A172 (cell line): Measurements from ENCODE around the gene DPYSL5. TPM values are rescaled to one million over a fixed set of nuclear protein-coding genes. Genes with fewer than 3 reads are reported as not detected.

ENCODE experiments used
- DNase-seq: peaks from one replicate; pipeline ENCODE4 v3.0.0-alpha.2; 2015; ENCODE audit warnings: low spot score
- total RNA-seq: library from RNA; depleted of rRNA; stranded (reverse); fragments of >200 nt; shearing (Covaris generic); gene quantifications from 2 replicates; pipeline ENCODE4 v1.2.3, GENCODE V29; 2014

The DPYSL5 gene
- total RNA-seq, 1 experiment from 2014 or later = 8.4 TPM

GRCh38 chr2:26968001-26968400, 120.1 kb downstream of the DPYSL5 start:
- DNase-seq = peak; percentile 77

GRCh38 chr2:26969077-26969844, 121.3 kb downstream of the DPYSL5 start:
- no peak for DNase-seq

GRCh38 chr2:26970244-26970927, 122.5 kb downstream of the DPYSL5 start, which contains the start of gene MAPRE3:
MAPRE3 (plus strand) TSS chr2:26970637; CDS start chr2:27022219, 51,582 bp downstream.
- DNase-seq = peak; percentile 72

- no peak for DNase-seq
These were observed 123.1 kb downstream of the DPYSL5 start for GRCh38 chr2:26970928-26971627.

- DNase-seq = no peak
These were observed 124.2 kb downstream of the DPYSL5 start for GRCh38 chr2:26971911-26972786.

- no peak for DNase-seq
These were observed 126.4 kb downstream of the DPYSL5 start for GRCh38 chr2:26974352-26974751.

- no peak for DNase-seq
These were observed 127.2 kb downstream of the DPYSL5 start for GRCh38 chr2:26975102-26975501.

GRCh38 chr2:26975656-26976055, 127.7 kb downstream of the DPYSL5 start:
- no peak for DNase-seq

- DNase-seq = no peak
These were observed 128.3 kb downstream of the DPYSL5 start for GRCh38 chr2:26976237-26976636.

GRCh38 chr2:26977012-26977411, 129.1 kb downstream of the DPYSL5 start:
- no peak for DNase-seq

- DNase-seq = no peak
These were observed 130.2 kb downstream of the DPYSL5 start for GRCh38 chr2:26978061-26978596.

- DNase-seq = no peak
These were observed 131.8 kb downstream of the DPYSL5 start for GRCh38 chr2:26979741-26980140.

GRCh38 chr2:26980971-26981370, 133.0 kb downstream of the DPYSL5 start:
- DNase-seq = no peak

GRCh38 chr2:26982102-26982742, 134.3 kb downstream of the DPYSL5 start:
- DNase-seq = peak; percentile 43

- no peak for DNase-seq
These were observed 135.8 kb downstream of the DPYSL5 start for GRCh38 chr2:26983746-26984145.

- no peak for DNase-seq
These were observed 137.9 kb downstream of the DPYSL5 start for GRCh38 chr2:26985807-26986206.

GRCh38 chr2:26986576-26986975, 138.6 kb downstream of the DPYSL5 start:
- DNase-seq = peak; percentile 51

GRCh38 chr2:26988058-26988860, 140.3 kb downstream of the DPYSL5 start:
- peak; percentile 68 for DNase-seq

GRCh38 chr2:26989156-26989555, 141.2 kb downstream of the DPYSL5 start:
- DNase-seq = no peak

GRCh38 chr2:26991717-26992116, 143.8 kb downstream of the DPYSL5 start:
- DNase-seq = no peak
